GM13977 (cell line): Measurements from ENCODE around the gene STPG3.
"Not testable (repeated sequence)": the region's sequence is repeated elsewhere in the genome, so short reads cannot be mapped to it uniquely, and the experiment has no call there.

Experiments used
- DNase-seq: peaks from one replicate; pipeline ENCODE4 v3.0.0; 2012; ENCODE audit warnings: low spot score
- CTCF ChIP-seq: IDR thresholded peaks from 2 replicates; pipeline ENCODE4 v1.5.1; 2012; ENCODE audit warnings: mild to moderate bottlenecking, control low read depth; ENCODE audit not compliant: insufficient read depth; ENCODE audit errors: extremely low read depth, missing control alignments
- in situ Hi-C: fragments of 300-500 bp; cut with MboI; formaldehyde crosslinking; loops from one replicate; pipeline ENCODE4 v1.12.0; 2022; ENCODE audit warnings: low sequenced_read_pairs, low pct_unique_long_range_greater_than_20kb, mixed read lengths, inconsistent platforms; ENCODE audit not compliant: unreplicated experiment

STPG3 gene

GRCh38 chr9:137242269-137243203, 8.6 kb upstream of the STPG3 start:
- in situ Hi-C loops: no loop called here
- DNase-seq: no peak
- TF ChIP-seq CTCF: no peak

GRCh38 chr9:137243266-137243625, 7.8 kb upstream of the STPG3 start:
- in situ Hi-C loops, DNase-seq: not testable (repeated sequence)

GRCh38 chr9:137243626-137244485, 7.2 kb upstream of the STPG3 start:
- in situ Hi-C loops: no loop called here
- TF ChIP-seq CTCF: no peak
- DNase-seq: no peak

- in situ Hi-C loops: no loop called here
- TF ChIP-seq CTCF: no peak
- DNase-seq: no peak
These were observed 6.3 kb upstream of the STPG3 start for GRCh38 chr9:137244486-137245449.

- in situ Hi-C loops: no loop called here
- no peak for DNase-seq
- no peak for TF ChIP-seq CTCF
These were observed 5.3 kb upstream of the STPG3 start for GRCh38 chr9:137245450-137246421.
